ENCODE data around the gene GSX2.

Gene GSX2

DNA sequence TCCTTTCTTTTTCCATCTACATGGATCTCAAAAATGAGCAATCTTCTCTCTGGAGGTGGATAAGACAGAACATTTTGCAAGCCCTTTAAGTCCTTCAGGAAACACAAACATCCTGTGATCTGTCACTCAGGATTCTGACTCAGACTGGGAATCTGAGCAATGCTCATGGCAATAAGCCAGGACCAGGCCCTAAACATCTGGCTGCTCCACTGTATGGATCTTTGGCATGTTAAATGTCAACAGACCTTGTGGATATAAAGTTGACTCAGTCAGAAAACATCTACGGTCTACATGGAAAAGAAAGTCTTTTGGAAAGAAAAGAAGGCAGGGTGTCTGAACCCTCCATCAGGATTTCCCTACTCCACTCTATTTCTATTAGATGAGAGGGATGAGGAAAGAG is 17.8 kb upstream of the GSX2 start:
- no peak for TF ChIP-seq RAD21 (IDR thresholded peaks at IDR 0.05; ENCODE audit: low read depth)
- no peak for TF ChIP-seq EGR1 (IDR thresholded peaks at IDR 0.05)
- TF ChIP-seq TAF1 (IDR thresholded peaks at IDR 0.05; ENCODE audit: low read depth), result no peak
- TF ChIP-seq TEAD4 (IDR thresholded peaks at IDR 0.05), result peak; percentile 88
- TF ChIP-seq, protein P1, sequence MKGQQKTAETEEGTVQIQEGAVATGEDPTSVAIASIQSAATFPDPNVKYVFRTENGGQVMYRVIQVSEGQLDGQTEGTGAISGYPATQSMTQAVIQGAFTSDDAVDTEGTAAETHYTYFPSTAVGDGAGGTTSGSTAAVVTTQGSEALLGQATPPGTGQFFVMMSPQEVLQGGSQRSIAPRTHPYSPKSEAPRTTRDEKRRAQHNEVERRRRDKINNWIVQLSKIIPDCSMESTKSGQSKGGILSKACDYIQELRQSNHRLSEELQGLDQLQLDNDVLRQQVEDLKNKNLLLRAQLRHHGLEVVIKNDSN (IDR thresholded peaks at IDR 0.05), result no peak
- peak; percentile 64; the same call in 1 of the 2 replicates for TF ChIP-seq EP300 (IDR thresholded peaks at IDR 0.05; ENCODE audit: borderline replicate concordance)
- peak; percentile 90 for TF ChIP-seq NFIC (IDR thresholded peaks at IDR 0.05)
- TF ChIP-seq TCF12 (IDR thresholded peaks at IDR 0.05; ENCODE audit: low read depth), result peak; percentile 81
- TF ChIP-seq YY1 (IDR thresholded peaks at IDR 0.05; ENCODE audit: low read depth), result no peak

DNA sequence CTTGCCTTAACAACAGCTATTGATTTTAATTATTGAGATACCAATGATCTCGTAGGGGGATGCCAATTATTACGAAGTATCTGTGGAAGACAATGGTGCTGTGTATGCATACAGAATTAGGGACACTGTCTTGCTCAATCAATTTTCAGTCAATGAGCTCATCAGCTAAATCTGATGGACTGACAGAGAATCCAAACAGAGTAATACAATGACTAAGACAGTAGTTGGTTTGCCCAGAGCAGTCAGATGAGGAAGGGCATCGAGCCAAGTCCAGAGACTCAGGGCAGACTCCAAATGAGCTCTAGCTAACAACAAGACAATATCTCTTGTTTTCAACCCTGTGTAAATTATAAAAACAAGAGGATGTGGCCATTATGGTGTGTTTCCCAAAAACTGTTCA is 14.7 kb upstream of the GSX2 start:
- TF ChIP-seq FOXM1 (IDR thresholded peaks at IDR 0.05; ENCODE audit: borderline replicate concordance, low read depth) (no peak), EGR1 (IDR thresholded peaks at IDR 0.05) (no peak), EP300 (IDR thresholded peaks at IDR 0.05; ENCODE audit: borderline replicate concordance) (no peak), YY1 (IDR thresholded peaks at IDR 0.05; ENCODE audit: low read depth) (no peak), CREB1 (IDR thresholded peaks at IDR 0.05; ENCODE audit: low read depth) (no peak), TAF1 (IDR thresholded peaks at IDR 0.05; ENCODE audit: low read depth) (no peak), NFIC (IDR thresholded peaks at IDR 0.05) (no peak), RAD21 (IDR thresholded peaks at IDR 0.05; ENCODE audit: low read depth) (no peak), CEBPB (IDR thresholded peaks at IDR 0.05) (no peak), TEAD4 (IDR thresholded peaks at IDR 0.05) (no peak), ZBTB7A (IDR thresholded peaks at IDR 0.05; ENCODE audit: low read depth) (no peak), TCF12 (IDR thresholded peaks at IDR 0.05; ENCODE audit: low read depth) (no peak)
- TF ChIP-seq, protein P1 (IDR thresholded peaks at IDR 0.05), result no peak
- TF ChIP-seq, protein P2, sequence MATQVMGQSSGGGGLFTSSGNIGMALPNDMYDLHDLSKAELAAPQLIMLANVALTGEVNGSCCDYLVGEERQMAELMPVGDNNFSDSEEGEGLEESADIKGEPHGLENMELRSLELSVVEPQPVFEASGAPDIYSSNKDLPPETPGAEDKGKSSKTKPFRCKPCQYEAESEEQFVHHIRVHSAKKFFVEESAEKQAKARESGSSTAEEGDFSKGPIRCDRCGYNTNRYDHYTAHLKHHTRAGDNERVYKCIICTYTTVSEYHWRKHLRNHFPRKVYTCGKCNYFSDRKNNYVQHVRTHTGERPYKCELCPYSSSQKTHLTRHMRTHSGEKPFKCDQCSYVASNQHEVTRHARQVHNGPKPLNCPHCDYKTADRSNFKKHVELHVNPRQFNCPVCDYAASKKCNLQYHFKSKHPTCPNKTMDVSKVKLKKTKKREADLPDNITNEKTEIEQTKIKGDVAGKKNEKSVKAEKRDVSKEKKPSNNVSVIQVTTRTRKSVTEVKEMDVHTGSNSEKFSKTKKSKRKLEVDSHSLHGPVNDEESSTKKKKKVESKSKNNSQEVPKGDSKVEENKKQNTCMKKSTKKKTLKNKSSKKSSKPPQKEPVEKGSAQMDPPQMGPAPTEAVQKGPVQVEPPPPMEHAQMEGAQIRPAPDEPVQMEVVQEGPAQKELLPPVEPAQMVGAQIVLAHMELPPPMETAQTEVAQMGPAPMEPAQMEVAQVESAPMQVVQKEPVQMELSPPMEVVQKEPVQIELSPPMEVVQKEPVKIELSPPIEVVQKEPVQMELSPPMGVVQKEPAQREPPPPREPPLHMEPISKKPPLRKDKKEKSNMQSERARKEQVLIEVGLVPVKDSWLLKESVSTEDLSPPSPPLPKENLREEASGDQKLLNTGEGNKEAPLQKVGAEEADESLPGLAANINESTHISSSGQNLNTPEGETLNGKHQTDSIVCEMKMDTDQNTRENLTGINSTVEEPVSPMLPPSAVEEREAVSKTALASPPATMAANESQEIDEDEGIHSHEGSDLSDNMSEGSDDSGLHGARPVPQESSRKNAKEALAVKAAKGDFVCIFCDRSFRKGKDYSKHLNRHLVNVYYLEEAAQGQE (IDR thresholded peaks at IDR 0.05; ENCODE audit: low read depth), result no peak
- TF ChIP-seq, protein P3, sequence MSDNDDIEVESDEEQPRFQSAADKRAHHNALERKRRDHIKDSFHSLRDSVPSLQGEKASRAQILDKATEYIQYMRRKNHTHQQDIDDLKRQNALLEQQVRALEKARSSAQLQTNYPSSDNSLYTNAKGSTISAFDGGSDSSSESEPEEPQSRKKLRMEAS (IDR thresholded peaks at IDR 0.05), result no peak

- TF ChIP-seq TCF12 (IDR thresholded peaks at IDR 0.05; ENCODE audit: low read depth) (no peak), CEBPB (IDR thresholded peaks at IDR 0.05) (no peak), EP300 (IDR thresholded peaks at IDR 0.05; ENCODE audit: borderline replicate concordance) (no peak)
- TF ChIP-seq, protein P1 (IDR thresholded peaks at IDR 0.05), result no peak
- TF ChIP-seq, protein P2 (IDR thresholded peaks at IDR 0.05; ENCODE audit: low read depth), result no peak
- TF ChIP-seq, protein P3 (IDR thresholded peaks at IDR 0.05), result no peak
Measured at GRCh38 chr4:54089875-54090274, 10.1 kb upstream of the GSX2 start.

- TF ChIP-seq TAF1 (IDR thresholded peaks at IDR 0.05; ENCODE audit: low read depth) (no peak), TEAD4 (IDR thresholded peaks at IDR 0.05) (no peak), EGR1 (IDR thresholded peaks at IDR 0.05) (no peak), CREB1 (IDR thresholded peaks at IDR 0.05; ENCODE audit: low read depth) (no peak), CEBPB (IDR thresholded peaks at IDR 0.05) (no peak), YY1 (IDR thresholded peaks at IDR 0.05; ENCODE audit: low read depth) (no peak), NFIC (IDR thresholded peaks at IDR 0.05) (no peak), FOXM1 (IDR thresholded peaks at IDR 0.05; ENCODE audit: borderline replicate concordance, low read depth) (no peak), ZBTB7A (IDR thresholded peaks at IDR 0.05; ENCODE audit: low read depth) (no peak)
- TF ChIP-seq, protein P1 (IDR thresholded peaks at IDR 0.05), result no peak
- TF ChIP-seq, protein P3 (IDR thresholded peaks at IDR 0.05), result no peak
- TF ChIP-seq, protein P2 (IDR thresholded peaks at IDR 0.05; ENCODE audit: low read depth), result no peak
Measured at GRCh38 chr4:54090404-54090803, 9.6 kb upstream of the GSX2 start.

Measured in Ishikawa (cell line).